GM21515 (cell line): ENCODE results near the gene BEND6.
"Not testable (repeated sequence)": the region's sequence is repeated elsewhere in the genome, so short reads cannot be mapped to it uniquely, and the experiment has no call there.

Experiments used
- ATAC-seq: cut with Tn5 transposase; IDR thresholded peaks from one replicate; pipeline ENCODE4 v1.9.1; 2021; ENCODE audit not compliant: unreplicated experiment

BEND6 gene

DNA sequence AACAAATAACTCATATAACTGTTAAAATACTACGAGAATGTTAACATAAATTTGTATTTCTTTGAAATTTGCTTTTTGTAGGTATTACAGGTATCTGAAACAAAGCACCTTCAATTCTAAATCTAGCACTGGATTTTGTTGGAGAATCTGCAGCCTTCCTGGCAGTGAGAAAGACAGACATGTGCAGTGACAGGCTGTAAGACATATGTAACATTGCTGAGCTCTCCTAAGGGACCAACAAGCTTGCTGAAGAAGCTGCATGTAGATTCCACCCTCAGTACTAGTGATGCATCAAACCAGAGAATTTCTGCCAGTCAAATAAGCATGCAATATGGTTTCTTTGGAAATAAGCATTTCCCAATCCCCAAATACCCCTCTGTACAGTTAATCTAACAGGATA lies 71.1 kb downstream of the BEND6 start:
- ATAC-seq = no peak

GRCh38 chr6:57027301-57027700 lies 72.4 kb downstream of the BEND6 start:
- ATAC-seq = no peak

DNA sequence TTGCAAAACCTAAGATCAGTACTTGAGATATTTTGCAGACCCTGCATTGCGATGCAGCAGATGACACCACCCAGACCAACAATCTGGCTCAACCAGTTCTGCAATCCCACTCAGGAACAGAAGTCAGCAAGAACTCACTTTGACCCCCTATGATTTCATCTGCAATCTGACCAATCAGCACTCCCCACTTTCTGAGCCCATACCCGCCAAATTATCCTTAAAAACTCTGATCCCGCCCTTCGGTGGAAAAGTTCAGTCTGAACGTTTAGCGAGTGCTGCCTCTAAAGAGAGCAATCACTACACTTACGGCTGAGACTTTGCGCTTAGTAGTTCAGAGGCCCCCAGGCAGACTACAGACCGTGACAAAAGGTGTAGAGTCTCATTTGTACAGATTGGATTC lies 74.3 kb downstream of the BEND6 start:
- ATAC-seq = no peak

- no peak for ATAC-seq
These were observed 78.3 kb downstream of the BEND6 start for GRCh38 chr6:57033228-57033627.

DNA sequence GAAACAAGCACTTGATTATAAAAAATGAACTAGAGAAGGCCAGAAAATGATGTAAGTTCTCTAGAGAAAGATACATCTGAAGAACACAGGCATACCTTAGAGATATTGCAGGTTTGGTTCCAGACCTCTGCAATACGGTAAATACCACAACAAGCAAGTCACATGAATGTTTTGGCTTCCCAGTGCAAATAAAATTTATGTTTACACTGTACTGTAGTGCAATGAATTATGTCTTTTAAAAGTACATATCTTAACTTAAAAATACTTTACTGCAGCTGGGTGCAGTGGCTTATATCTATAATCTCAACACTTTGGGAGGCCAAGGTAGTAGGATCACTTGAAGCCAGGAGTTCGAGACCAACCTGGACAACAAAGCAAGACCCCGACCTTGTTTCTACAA lies 80.6 kb downstream of the BEND6 start:
- no peak for ATAC-seq

DNA sequence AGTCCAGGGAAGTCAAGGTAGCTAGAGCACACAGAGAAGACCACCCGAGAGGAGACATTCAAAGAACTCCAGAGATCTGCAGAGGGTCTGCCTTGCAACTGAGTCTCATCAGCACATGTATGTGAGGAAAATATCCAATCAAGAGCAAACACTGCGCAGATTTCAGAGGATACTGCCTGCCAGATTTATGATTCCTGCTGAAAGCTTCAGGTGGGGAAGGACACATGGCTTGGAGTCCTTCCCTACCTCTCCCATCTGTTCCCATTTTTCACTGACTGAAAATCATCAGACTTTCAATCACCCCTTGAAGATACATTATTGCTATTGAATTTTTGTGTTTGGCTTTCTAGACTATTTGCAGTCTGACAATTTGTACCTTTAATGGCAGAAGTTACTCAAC lies 84.0 kb downstream of the BEND6 start:
- no peak for ATAC-seq

DNA sequence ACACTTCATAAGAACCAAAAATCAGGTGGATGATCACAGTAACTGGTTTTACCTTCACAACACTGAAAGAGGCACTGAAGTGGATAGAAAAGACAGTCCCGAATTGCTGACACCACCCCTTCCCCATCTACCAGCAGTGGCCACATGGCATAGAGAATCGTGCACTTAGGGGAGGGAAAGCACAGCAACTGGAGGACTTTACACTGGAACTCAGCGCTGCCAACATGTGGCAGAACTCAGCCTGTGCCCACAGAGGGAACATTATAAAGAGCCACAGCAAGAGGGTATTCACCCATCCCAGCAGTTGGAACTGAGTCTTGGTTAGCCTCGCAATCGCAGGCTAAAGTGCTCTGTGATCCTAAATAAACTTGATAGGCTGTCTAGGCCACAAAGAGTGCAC lies 85.1 kb downstream of the BEND6 start:
- no peak for ATAC-seq

DNA sequence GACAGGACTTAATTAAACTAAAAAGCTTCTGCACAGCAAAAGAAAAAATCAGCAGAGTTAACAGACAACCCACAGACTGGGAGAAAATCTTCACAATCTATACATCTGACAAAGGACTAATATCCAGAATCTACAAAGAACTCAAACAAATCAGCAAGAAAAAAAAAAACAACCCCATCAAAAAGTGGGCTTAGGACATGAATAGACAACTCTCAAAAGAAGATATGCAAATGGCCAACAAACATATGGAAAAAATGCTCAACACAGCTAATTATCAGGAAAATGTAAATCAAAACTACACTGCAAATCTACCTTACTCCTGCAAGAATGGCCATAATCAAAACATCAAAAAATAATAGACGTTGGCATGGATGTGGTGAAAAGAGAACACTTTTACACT lies 89.2 kb downstream of the BEND6 start:
- not testable (repeated sequence) for ATAC-seq

GRCh38 chr6:57044568-57044967 lies 89.7 kb downstream of the BEND6 start:
- ATAC-seq = no peak

- peak; percentile 97 for ATAC-seq
These were observed 91.7 kb downstream of the BEND6 start, which contains the start of gene KIAA1586 for GRCh38 chr6:57046332-57047256. Gene KIAA1586 (plus strand): TSS chr6:57046693. CDS start chr6:57046756, 63 bp downstream.

DNA sequence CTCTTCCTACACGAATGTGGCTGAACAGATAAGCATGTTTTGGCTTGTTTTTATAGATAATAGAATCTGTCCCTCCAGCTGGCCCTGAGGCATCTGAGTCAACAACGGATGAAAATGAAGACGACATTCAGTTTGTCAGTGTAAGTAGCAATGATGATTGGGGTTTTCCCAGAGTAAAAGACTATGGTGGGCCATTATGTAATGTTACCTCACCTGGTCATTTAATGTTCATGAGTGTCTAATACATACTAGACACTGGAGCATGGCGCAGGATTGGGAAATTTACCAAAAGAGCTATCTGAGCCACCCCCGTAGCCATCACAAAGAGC lies 92.3 kb downstream of the BEND6 start:
- peak; percentile 25 for ATAC-seq

DNA sequence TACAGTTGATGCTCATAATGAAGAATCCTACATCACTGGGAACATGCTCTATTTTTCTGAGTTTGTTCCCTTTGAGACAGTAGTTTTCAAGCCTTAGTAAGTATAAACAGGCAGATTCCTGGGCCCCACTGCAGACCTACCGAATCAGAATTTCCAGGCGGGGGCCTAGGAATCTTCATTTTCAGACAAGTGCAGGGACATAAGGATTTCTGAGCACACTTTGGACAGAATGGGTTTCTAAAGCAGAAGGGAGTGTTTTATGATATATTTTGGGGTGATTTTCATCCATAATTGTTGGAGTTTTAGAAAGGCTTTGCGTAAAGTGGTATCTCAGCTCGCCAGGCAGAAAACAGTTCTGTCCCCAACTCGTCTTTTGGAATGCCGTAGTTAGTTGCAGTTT lies 93.0 kb downstream of the BEND6 start:
- ATAC-seq = not testable (repeated sequence)

- no peak for ATAC-seq
These were observed 93.7 kb downstream of the BEND6 start for GRCh38 chr6:57048577-57048976.

DNA sequence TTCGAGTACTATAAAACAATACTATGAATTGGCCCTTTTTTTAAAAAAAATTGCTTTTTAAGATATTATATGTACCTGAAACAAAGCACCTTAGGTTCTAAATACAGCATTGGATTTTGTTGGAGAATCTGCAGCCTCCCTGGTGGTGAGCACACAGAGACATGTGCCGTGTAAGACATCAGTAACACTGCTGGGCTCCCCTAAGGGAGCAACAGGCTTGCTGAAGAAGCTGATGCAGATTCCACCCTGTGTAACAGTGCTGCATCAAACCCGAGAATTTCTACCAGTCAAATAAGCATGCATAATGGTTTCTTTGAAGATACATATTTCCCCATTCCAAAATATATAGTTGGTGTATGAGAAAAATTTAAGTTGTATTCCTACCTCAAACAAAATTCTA lies 108.9 kb downstream of the BEND6 start:
- no peak for ATAC-seq

DNA sequence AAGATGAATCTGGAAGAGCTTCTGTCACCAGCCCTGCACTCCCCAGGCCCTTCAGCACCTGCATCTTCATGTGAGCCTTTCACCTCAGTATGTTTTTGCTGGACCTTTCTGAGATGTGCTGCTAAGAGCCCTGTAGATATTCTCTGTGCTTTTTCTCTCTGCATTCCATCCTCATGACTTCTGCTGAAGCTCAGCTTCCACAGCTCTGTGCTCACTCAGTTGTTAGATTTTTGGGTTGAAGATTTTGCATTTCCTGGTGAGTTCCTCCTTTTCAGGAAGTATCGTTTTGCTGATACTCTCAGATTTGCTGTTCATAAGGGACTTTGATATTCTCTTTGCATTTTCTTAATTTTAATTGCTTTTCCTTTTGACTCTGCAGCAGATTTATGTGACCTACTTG lies 109.9 kb downstream of the BEND6 start:
- ATAC-seq = no peak

- no peak for ATAC-seq
These were observed 113.2 kb downstream of the BEND6 start for GRCh38 chr6:57068061-57068460.

DNA sequence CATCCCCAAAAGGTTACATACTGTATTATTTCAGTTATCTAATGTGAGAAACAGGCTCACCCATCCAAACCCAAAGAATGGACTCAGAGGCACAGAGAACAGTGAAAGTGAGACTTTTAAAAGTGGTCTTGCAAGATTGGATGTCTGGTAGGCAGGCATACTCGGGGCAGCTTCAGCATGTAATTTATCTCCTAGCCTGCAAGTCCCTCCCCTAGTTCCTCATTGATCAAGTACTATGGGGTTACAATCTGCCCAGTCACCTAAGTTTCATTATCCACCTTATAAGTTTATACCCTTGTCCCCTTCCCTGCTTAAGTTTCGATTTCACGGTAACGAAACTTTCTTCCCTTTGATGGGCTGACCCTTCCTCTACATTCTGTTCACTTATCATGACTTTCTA lies 114.3 kb downstream of the BEND6 start:
- no peak for ATAC-seq

DNA sequence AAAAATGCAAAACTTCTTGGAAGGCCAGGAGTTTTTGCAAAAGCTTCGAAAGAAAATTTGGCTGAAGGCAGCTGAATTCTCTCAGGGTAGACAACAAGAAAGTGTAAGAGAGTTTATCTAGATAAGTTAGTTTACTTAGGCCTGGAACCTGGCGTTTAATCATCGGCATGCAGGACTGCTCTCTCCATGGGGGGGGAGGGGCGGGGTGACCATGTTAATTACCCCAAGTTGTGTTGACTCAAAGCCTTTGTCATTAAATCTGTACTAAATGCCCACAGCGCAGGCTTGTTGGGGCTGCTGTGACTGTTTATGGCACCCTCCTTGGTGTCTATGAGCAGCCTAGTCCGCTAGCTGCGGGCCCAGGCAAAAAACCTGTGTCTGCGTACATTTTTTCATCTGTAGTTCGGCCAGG lies 115.0 kb downstream of the BEND6 start:
- ATAC-seq = no peak

DNA sequence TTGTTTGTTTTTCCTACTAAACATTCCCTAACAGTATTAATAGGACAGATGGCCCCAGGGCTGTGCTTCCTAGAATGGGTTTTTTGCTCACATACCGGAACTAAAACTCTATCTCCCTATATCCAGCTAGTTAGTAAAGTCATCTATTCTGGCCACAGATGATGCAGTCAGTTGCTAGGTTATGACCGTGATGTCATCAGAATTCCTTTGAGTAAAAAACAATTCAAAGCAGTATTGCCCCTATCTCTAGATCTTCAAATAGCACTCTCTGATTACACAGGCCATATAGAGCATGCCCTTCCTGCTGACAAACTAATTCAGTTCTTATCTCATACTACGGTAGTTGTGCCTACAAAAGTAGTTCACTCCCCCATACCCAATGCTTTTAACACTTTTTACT lies 117.2 kb downstream of the BEND6 start:
- ATAC-seq = no peak

DNA sequence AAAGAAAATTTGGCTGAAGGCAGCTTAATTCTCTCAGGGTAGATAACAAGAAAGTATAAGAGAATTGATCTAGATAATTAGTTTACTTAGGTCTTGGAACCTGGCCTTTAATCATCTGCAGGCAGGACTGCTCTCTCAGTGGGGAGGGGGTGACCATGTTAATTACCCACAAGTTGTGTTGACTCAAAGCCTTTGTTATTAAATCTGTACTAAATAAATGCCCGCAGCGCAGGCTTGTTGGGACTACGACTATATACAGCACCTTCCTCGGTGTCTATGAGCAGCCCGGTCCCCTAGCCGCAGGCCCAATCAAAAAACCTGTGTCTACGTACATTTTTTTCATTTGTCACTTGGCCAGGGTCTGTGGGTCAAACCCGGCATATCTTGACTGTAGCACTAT lies 119.5 kb downstream of the BEND6 start:
- no peak for ATAC-seq

- ATAC-seq = no peak
These were observed 120.2 kb downstream of the BEND6 start for GRCh38 chr6:57075092-57075491.
